Subcutaneous adipose tissue (tissue), 4 donors: ENCODE measurements around the gene CHRNE. TPM values are rescaled to one million over a fixed set of nuclear protein-coding genes. Genes with fewer than 3 reads are reported as not detected.

Source experiments
- total RNA-seq, 4 donors: library from RNA; depleted of rRNA; stranded (reverse); fragments of >200 nt; gene quantifications; one replicate each; pipeline ENCODE4 v1.1.0, GENCODE V29; 2016
- TF ChIP-seq, protein P1 (sequence below): fragments of 450-650 bp; IDR thresholded peaks from one replicate; pipeline ENCODE4 v1.5.1; 2016; ENCODE audit warnings: low read depth, mild to moderate bottlenecking, control low read depth, antibody characterized with exemption, moderate library complexity

CHRNE gene
- total RNA-seq, 4 donors from 2014 or later, result 0.34 to 0.94 (median 0.46) TPM

DNA sequence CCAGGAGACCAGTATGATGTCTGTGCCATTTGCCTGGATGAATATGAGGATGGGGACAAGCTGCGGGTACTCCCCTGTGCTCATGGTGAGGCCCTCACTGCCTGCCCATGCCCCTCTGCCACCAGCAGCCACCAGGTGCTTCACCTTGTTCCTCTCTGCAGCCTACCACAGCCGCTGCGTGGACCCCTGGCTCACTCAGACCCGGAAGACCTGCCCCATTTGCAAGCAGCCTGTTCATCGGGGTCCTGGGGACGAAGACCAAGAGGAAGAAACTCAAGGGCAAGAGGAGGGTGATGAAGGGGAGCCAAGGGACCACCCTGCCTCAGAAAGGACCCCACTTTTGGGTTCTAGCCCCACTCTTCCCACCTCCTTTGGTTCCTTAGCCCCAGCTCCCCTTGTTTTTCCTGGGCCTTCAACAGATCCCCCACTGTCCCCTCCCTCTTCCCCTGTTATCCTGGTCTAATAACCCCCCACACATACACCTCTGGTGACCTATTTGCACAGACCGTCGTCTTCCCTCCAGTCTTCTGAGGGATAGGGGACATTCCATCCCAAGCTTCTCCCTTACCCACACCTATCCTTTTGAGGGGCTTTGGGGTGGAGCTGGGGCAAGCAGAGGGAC, 41.8 kb upstream of the CHRNE start:
- TF ChIP-seq, protein P1, sequence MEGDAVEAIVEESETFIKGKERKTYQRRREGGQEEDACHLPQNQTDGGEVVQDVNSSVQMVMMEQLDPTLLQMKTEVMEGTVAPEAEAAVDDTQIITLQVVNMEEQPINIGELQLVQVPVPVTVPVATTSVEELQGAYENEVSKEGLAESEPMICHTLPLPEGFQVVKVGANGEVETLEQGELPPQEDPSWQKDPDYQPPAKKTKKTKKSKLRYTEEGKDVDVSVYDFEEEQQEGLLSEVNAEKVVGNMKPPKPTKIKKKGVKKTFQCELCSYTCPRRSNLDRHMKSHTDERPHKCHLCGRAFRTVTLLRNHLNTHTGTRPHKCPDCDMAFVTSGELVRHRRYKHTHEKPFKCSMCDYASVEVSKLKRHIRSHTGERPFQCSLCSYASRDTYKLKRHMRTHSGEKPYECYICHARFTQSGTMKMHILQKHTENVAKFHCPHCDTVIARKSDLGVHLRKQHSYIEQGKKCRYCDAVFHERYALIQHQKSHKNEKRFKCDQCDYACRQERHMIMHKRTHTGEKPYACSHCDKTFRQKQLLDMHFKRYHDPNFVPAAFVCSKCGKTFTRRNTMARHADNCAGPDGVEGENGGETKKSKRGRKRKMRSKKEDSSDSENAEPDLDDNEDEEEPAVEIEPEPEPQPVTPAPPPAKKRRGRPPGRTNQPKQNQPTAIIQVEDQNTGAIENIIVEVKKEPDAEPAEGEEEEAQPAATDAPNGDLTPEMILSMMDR, result no peak

- TF ChIP-seq, protein P1, result no peak
Observed at GRCh38 chr17:4944163-4944553, 41.3 kb upstream of the CHRNE start.

DNA sequence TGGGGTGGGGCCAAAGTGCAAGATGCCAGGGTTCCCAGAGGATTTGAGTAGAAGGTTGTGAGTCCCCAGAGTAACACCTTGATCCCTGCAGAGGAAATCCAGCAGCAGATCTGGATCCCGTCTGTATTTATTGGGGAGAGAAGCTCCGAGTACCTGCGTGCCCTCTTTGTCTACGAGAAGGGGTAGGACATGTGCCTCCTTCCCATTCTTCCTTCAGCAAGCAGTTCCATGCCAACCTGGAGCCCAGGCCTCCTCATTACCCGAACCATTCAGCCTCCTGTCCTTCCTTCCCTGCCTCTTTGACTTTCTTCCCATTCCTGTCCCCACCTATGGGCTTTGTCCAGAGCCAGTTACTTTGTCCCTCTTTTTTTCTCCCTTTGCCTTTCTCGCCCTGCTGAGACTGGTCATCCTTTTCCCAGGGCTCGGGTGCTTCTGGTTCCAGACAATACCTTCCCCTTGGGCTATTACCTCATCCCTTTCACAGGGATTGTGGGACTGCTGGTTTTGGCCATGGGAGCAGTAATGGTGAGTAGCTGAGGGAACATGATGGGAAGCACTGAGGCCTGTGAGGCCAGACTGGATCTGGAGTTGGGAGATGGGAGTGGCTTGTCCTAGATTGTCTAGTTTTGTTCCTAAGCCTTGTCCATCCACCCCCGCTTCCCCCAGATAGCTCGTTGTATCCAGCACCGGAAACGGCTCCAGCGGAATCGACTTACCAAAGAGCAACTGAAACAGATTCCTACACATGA, 40.0 kb upstream of the CHRNE start:
- TF ChIP-seq, protein P1, result no peak

- TF ChIP-seq, protein P1, result no peak
Observed at GRCh38 chr17:4941319-4941610, 38.4 kb upstream of the CHRNE start.

GRCh38 chr17:4940555-4941318, 37.8 kb upstream of the CHRNE start:
- TF ChIP-seq, protein P1, result no peak

GRCh38 chr17:4939796-4940554, 37.1 kb upstream of the CHRNE start, which contains the start of the genes RNF167 and SLC25A11:
Gene RNF167 (plus strand): TSS chr17:4940268. CDS start chr17:4940910, 642 bp downstream.
Gene SLC25A11 (minus strand): TSS chr17:4940046. CDS start chr17:4939910, 136 bp downstream.
- TF ChIP-seq, protein P1, result no peak
